ENCODE measurements around the gene C1orf74.

C1orf74 gene

DNA sequence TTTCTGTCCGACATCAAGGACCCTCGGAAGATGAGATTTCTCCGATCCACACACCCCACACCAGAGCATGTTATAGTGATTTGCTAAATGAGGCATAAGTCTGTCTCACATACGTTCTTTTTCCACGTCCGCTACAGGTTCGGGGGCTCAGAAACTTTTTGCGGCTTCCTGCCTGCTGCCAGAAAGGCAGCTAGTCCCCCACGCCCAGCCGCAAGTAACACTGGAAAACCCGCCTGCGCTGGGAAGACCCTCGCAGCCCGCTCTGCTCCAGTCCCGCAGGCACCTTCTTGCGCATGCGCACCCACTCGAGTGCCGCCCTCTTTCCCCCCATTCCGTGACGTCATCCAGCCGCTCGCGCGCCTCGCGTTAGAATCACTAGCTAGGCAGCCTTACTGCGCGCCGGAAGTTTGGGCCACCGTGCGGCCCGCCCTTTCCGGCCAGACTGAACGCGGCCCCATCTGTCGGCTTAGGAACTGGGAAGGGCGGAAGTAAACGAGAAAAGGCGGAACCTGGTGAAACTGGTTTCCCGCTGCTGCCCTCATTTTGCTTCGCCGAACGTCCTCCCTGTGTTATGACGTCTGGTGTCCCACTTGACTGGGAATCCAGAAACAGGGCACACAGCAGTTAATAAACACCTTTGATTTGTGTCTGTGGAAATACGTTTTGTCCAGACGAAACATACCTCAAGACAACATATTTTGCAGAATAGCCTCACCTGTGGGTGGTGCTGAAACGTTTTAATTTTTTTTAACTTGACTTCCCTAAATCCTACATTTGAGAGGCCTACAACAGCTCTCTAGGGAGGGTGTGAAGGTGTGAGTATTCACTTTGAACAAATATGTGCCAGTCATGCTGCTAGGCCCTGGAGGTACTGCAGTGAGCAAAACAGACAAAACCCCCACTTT, at the start of gene C1orf74:
Gene C1orf74, minus strand, starts transcription at position 295 of the 905 bp plus-strand sequence. CDS start 925 bp downstream, outside the sequence.
- peak; percentile 84 for DNase-seq

DNA sequence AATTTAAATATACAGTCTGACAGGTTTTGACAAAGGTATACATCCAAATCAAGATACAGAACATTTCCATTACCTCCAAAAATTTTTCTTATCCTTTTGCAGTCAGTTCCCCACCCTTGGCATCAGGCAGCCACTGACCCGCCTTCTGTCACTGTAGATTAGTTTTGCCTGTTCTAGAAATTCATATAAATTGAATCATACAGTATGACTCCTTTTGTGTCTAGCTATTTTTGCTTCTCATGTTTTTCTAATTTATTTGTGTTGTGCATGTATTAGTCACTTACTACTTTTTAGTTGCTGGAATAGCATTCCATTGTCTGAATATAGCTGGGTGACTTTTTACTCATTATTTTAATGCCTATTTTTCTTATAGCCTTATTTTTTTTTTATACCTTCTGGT, 47.3 kb upstream of the C1orf74 start:
- no peak for DNase-seq

DNA sequence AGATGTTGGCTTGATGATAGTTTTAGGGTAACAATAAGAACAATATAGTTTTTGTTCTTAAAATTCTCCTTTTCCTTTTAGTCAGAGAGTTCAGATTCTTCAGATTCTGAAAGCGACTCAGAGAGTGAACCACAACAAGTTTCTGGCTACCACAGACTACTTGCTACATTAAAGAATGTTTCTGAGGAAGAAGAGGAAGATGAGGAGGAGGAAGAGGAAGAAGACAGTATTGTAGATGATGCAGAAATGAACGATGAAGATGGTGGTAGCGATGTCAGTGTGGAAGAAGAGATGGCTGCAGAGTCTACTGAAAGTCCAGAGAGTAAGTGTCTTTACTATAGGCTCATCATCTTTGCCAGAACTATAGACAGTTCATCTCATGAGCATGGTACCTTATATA, 46.4 kb upstream of the C1orf74 start:
- no peak for DNase-seq

DNA sequence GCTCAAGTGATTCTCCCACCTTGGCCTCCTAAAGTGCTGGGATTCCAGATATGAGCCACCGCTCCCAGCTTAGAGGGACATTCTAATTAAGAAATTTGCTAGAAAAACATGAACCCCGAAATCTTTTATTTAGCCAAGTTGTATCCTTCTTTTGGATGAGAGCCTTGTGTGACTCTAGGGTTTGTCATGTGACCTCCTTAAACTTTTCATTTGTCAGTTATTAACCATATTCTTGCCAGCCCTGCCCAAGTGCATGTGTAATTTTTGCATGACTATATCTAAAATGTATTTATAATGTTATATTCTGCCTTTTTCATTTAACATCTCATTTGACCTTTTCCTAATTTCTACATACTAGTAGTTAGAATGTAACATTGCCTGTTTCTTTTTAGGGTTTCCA, 45.4 kb upstream of the C1orf74 start:
- no peak for DNase-seq

DNA sequence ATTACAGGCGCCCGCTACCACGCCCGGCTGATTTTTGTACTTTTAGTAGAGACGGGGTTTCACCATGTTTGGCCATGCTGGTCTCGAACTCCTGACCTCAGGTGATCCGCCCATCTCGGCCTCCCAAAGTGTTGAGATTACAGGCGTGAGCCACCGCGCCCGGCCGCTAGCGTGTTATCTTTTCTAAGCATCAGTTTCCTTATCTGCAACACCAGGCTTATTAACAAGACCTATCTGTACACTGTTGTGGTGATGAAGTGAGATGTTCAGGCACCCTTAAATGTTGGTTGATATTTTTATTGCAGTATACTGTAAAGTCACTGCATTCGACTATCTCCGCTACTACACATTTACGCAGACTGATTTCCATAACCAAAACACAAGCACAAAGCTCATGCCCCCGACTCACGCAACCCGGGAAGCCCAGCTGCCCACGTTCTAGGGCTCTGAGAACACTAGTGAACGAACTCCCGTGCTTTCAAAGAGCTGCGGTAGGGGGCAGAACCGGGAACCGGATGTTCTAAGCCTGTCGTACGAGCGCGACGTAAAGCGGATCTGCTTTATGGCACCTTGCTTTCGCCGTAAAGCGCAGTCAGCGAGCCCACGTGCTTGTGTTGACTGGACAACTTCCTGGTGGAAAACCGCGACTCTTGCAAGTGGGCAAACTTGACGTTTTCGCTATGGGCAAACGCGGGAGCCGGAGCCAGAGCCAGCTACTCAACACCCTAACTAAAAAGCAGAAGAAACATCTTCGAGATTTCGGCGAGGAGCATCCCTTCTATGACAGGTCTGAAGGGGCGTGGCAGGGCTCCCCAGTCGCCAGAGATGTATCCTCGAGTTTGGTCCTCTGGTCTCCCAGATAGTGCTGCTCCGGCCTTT, 43.3 kb upstream of the C1orf74 start, which contains the start of gene UTP25:
Gene UTP25, plus strand, starts transcription at position 589 of the 879 bp plus-strand sequence. Its CDS starts 92 bp downstream, at position 681.
- peak; percentile 85 for DNase-seq

DNA sequence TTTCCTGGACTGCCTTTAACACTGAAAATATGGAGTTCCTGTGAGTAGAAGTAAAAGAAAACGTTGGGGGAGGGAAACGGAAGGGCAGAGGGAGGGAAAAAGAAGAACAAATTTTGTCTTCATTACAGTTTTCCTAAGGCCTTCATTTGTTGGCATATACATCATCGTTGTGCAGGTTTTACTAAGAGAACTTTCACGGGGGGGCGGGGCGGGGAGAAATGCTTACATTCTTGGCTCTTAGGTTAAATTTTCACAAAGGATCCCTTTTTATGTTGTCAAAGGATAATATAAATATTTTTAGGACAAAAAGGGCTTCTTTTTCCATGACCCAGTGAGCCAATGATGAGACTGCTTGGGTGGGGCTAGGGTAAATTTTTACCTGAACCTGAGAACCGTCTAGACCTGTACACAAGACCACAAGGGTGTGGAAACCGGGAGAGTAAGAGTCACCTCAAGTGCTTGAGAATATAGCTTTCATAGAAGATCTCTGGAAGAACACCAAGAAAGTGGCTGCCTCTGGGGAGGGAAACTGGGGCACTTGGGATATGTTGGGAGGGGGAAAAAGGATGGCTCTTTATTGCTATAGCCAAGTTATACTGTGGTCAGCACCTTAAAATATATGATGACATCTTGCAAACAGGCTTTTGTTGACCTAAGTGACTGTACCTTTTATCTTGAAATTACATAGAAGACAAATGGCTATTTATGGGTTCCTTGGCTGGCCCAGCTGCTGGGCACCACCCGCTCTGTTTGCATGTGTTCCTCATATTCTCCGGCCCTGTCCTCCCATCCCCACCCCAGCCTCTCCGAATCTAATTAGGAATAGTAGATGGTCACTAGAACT, 41.5 kb upstream of the C1orf74 start:
- no peak for DNase-seq

DNA sequence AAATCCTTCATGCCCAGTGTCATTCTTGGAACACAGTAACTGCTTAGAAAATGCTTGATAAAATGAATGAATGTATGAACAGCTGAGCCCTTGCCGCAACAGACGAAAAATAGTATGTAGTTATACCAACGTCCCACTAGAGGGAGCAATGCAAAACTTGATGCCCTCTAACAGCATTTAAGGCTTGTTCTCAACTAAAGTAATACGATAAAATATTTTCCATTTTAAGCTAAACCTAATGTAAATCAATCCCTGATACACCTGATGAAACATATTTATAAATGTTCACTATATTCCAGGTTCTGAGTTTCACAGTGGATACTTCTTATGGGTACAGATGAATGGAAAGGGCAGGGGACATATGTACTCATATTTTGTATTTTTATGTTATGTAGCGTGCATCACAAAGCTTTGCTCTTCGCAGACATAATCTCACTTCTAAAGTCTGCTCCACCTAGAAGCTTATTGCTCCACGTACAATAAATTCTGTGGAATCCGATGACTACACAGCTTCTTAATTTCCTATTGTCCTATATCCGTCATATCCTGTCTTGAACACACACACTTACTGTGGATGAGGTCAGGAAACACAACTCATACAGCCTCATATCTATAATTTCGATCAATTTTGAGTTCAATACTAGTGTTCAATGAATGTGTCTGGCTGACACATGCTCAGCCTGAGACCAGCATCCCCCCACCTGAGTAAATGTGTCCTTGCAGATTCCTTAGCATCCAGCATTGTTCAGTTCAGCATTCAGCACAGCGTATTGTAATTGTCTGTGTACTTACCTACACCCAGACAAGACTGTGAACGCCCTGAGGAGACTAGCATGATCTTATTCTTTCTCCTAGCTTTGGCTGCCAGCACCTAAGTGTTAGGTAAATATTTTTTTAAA, 39.0 kb upstream of the C1orf74 start:
- DNase-seq = no peak

DNA sequence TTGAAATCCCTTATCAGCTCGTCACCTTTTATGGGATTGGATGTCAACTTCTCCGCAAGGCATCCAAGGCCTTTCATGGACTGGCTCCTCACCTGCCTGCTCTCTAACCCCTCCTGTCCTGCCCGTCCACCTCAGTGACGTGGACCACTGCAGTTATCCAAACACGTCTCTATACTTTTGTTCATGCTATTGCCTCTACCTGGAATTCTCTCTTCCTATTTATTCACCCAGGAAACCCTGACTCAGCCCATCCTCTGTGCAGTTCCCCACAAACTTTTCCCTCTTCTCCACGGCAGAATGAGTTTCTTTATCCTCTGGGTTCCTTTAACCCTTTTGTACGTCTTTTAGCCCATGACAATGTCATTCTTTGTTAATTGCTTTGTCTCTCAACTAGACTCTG, 38.3 kb upstream of the C1orf74 start:
- no peak for DNase-seq

DNA sequence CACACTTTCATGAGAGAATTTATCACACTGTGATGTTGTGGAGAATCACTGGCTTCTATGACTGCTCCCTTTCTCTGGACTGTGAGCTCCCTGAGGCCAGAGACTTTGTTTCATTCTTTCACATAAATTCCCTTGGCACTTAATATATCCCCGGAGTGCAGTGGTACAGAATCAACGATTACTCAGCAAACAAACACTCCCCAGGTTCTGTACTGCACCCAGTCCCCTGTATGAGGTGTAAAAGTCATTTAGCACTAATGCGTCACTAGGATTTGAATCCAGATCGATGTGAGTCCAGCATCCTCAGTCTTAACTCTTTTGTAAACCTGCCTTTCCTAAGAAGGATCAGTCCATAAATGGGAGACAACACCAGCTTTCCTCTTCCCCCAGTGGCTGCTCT, 36.6 kb upstream of the C1orf74 start:
- DNase-seq = no peak

DNA sequence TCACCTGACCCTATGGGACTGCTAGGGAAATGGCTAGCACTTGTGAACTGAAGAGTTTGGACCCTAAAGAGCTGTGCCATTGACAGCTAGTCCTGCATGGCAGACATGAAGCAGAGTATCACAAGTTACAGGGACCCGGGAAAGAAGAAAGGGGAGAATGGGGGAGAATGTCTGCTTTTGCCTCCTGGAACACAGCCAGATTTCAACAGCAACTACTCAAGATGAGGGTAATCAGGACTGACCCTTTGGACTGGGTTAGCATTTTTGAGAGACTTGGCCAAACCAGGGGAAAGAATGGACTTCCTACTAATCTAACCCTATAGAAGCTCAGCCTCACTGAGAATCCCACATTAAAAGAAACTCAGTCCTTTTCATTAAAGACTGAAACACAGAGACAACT, 34.7 kb upstream of the C1orf74 start:
- no peak for DNase-seq

DNA sequence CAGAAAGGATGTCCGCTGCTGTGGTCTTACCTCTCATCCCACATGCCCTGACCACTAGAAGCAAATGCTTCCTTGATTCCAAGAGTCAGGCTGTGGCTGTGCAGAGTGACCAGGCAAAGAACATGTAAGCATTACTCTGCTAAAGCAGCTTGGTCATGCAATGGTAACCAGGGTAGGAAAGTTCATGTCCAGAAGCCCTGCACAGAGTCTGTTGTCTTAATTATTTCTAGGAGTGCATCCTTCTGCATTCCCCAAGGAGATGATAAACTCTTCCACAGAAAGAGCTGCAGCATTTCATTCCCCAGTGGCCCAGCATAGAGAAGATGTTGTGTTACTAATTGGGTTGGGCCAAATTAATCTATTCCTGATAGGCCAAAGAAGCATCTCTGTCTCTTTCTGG, 33.3 kb upstream of the C1orf74 start:
- no peak for DNase-seq

DNA sequence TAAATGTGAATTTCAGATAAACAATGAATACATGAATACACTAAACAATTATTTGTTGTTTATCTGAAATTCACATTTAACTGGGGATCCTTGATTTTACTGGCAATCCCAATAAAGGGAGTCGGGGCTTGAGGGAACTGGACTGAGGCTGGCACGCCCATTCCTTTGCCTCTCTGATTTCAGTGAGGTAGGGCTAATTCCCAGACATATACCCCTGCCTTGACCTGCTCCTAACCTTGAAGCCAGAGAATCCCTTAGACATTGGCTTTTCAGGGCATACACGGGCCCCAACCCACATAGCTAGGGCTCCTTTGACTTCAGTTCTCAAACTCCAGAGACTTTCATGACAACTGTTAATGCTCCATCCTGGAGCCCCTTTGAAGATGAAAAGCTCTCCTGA, 32.6 kb upstream of the C1orf74 start:
- no peak for DNase-seq

DNA sequence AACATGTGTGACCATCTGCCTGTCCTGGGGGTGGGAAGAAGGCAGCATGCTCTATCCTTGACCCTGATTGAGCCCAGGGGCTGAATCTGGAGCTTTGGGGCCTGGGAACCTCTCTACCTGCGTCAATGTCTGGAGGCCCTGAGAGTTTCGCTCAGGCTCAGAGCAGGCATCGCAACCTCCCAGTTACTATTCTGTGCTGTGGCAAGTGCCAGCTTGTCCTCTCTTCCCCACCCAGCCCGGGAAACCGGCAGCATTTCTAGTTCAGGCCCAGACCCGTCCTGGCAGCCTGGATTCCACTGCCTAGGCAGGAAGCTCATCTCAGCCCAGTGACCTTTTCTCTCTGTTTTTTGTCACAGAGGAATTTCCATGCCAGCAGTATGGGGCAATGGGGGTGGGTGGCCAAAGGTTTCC, 31.6 kb upstream of the C1orf74 start:
- DNase-seq = no peak

DNA sequence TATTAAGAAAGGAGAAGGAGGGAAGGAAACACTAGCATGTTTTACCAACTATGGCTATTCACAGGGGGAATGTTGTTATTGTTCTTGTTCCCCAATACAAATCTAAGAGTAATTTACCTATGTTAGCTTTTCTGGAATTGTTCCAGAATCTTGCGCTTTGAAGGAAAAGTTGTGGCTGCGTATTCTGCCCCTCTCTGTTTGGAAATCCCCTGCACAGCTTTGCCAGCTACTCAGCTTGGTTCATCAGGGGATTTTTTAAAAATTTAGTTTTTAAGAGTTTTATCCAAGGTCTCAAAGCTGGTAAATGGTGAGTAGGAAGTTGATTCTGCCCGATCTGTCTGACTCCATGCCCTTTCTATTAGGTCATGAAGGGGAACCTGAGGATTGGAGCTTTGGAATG, 31.1 kb upstream of the C1orf74 start:
- DNase-seq = no peak

DNA sequence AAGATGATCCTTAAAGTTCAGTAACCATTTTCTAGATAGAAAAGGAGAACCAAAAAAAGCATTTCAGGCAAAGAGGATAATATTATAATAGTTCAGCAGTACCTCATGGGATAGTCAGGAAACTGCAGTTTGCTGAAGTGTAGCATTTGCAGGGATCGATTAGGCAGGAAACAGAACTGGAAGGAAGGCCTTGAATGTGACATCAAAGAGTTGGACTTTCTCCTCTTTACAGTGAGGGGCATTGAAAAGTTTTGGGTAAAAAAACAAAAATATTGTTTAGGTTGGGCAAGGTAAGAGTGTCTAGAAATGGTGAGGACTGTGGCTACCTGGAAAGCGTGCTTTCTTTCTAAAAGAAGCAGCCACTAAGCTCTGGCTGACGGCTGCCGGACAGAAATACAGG, 29.5 kb upstream of the C1orf74 start:
- no peak for DNase-seq

DNA sequence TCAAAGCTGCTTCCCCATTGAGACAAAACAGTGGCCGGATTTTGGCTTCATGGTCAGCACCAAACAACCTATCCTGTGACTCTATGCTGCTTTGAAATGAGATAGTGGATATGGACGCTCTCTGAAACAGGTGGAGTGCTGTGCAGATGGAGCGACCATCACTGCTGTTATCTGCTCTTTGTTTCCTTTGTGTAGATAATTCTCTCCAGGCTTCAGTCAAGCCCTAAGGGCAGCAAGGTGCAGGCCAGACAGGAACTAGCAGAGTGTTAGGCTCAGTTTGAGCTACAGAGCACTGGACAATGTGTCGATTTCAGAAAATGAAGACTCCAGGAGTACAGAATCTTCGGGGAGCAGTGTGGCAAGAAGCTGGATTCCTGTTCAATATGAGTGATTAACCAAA, 26.4 kb upstream of the C1orf74 start:
- no peak for DNase-seq

DNA sequence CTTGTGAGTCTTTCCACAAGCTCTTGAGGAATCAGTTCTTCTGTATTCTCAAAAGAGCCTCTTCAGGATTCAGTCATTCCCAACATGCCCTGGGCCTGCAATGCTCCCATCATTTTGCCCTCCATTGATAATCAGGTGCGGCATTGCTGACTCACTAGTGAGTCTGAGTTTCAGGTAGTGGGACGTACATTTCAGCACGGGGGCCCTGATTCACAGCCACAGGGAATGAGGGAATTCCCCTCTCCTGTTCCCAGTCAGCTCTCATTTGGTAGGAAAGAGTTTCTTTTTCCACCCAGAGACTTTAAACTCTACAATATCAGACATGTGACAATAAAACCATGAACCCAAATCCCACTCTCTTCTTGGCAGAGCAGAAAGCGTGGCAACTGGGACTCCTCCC, 25.3 kb upstream of the C1orf74 start:
- no peak for DNase-seq

DNA sequence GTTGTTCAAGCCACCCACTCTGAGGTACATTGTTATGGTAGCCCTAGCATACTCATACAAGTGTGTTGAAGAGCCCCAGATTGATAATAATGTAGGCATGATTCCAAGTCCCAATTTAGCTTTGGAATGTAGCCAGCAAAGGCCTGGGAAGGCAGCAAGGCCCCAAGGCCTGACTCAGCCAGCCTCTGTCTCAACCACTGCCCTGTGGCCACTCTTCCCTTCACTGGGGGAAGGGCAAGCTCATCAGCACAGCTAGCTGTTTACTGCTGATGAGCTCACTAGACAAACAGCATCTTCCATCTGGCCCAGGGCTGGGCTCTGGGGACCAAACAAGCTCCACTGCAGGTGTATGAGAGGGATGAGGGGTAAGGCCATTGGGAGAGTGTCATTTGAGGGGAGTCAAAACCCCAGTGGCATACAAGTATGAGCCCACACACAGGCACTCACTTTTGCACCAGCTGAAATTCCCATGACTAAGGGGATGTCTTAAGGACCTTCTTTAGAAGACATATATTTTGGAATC, 23.8 kb upstream of the C1orf74 start:
- no peak for DNase-seq

DNA sequence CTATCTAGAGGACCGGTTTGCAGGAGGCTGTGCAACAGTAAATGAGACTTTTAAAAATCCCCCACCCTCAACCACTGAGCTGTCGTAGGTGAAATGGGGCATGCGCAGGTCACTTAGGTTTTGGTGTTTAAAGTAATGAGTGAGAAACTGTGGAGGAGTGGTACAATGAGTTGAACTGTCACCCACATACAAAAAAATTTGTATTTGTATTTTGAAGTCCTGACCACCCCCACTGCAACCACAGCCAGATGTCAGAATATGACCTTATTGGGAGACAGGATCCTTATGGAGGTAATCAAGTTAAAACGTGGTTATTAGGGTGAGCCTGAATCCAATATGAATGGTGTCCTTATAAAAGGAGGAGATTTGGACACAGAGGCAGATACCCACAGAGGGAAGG, 23.1 kb upstream of the C1orf74 start:
- DNase-seq = no peak

DNA sequence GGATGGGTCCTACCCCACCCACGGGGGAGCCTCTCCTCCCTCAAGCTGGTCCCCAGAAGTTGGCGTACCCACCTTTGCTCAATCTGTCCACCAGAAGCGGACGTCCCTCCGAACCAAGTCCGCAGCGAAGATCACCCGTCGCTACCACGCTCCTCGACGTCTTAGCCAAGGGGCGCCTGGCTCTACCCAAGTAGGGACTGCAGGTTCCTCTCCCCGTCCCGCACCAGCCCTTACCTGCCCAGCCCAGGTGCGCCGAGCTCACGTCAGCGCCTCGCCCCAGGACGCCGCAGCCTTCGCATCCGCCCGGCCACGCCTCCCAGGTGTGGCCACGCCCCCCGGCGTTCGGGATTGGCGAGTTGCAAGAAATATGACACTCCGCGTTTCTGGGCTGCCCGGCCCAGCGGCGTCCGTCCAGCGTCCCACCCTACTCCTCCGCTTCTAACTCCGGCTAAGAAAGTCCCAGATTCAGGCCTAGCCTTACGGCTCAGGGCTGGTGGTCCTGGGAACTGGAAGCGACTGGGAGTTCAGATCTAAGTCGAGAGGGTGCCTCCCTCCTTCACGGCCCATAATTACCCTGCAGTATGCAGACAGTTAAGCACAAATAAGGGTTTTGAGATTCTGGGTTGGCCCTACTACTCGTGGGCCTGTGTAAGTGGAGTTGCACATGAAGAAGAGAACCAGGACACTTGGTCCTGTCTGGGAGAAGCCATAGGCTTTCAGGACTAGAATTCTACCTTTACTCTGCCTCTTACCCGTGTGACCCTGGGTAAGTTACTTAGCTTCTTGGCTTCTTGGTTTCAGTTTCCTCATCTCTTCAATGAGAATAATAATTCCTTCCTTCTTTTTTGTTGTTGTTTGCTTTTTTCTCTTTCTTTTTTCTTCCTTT, 21.8 kb upstream of the C1orf74 start, which contains the start of gene IRF6:
Gene IRF6, minus strand, starts transcription at position 268 of the 886 bp plus-strand sequence. CDS start 4,729 bp downstream, outside the sequence.
- peak; percentile 77 for DNase-seq

All from NCI-H526 treated with DMSO at 0.1 percent for 48 hours (cell line).